ENCODE measurements around the gene SQOR. TPM values are rescaled to one million over a fixed set of nuclear protein-coding genes. Genes with fewer than 3 reads are reported as not detected.

SQOR gene
- total and polyA plus RNA-seq, 5 donors from 2014 or later: 47.3 to 160 (median 112) TPM

GRCh38 chr15:45631776-45632175 is 3.1 kb upstream of the SQOR start:
- H3K4me1 Mint-ChIP-seq: peaks cover 0 to 16% (median 9%) of the 10 kb centered on the region in 4 donors
- H3K4me3 Mint-ChIP-seq: peak overlapping the region in 1 of 4 donors; percentile 41
- no peak overlapping the region for H3K4me3 ChIP-seq (ENCODE audit: low read depth, low read length)
- DNase-seq: no peak
- H3K36me3 Mint-ChIP-seq: no peaks in the 10 kb centered on the region
- no peak overlapping the region for H3K27ac ChIP-seq (ENCODE audit: insufficient read depth, low read length, poor library complexity, severe bottlenecking)
- H3K9me3 ChIP-seq (ENCODE audit: control insufficient read depth in 2 of 2, low read length in 2 of 2): peaks cover under 1 to 6% of the 10 kb centered on the region in 2 experiments
- peaks cover 18% of the 10 kb centered on the region for H3K4me1 ChIP-seq (ENCODE audit: control insufficient read depth, insufficient read depth, low read length, poor library complexity, severe bottlenecking)
- H3K9me3 Mint-ChIP-seq: peaks cover 0 to 6% (median 5%) of the 10 kb centered on the region in 7 donors
- peak overlapping the region in 1 of 3 donors; percentile 21 for H3K27ac Mint-ChIP-seq
- H3K27me3 ChIP-seq (ENCODE audit: control insufficient read depth, insufficient read depth, low read length): no peaks in the 10 kb centered on the region
- ATAC-seq (ENCODE audit: low read depth in 2 of 2): no peak
- H3K36me3 ChIP-seq (ENCODE audit: control insufficient read depth, insufficient read depth, low read length): no peaks in the 10 kb centered on the region
- peaks cover 5% of the 10 kb centered on the region for H3K27me3 Mint-ChIP-seq

- Mint-ChIP-seq H3K27ac (peak overlapping the region; percentile 84 to 95 (median 91)), H3K9me3 (peaks cover 0 to 3% (median 0%) of the 10 kb centered on the region in 7 donors), H3K36me3 (peaks cover 14% of the 10 kb centered on the region), H3K4me1 (peaks cover 16 to 50% (median 33%) of the 10 kb centered on the region in 4 donors), H3K27me3 (peaks cover 5% of the 10 kb centered on the region), H3K4me3 (peak overlapping the region; percentile 88 to 99 (median 97))
- no peaks in the 10 kb centered on the region for H3K27me3 ChIP-seq (ENCODE audit: control insufficient read depth, insufficient read depth, low read length)
- H3K4me1 ChIP-seq (ENCODE audit: control insufficient read depth, insufficient read depth, low read length, poor library complexity, severe bottlenecking): peaks cover 41% of the 10 kb centered on the region
- H3K4me3 ChIP-seq (ENCODE audit: low read depth, low read length): peak overlapping the region; percentile 88
- ATAC-seq (ENCODE audit: low read depth in 2 of 2) (peak; percentile 53 to 59), DNase-seq (peak; percentile 46 to 75 (median 55))
- H3K9me3 ChIP-seq (ENCODE audit: control insufficient read depth in 2 of 2, low read length in 2 of 2): no peaks in the 10 kb centered on the region
- H3K36me3 ChIP-seq (ENCODE audit: control insufficient read depth, insufficient read depth, low read length): peaks cover 2% of the 10 kb centered on the region
- H3K27ac ChIP-seq (ENCODE audit: insufficient read depth, low read length, poor library complexity, severe bottlenecking): peak overlapping the region; percentile 73
Observed at GRCh38 chr15:45635191-45635638, 386 bp downstream of the SQOR start.

GRCh38 chr15:45635763-45636292 is 999 bp downstream of the SQOR start:
- Histone ChIP-seq H3K4me3 (ENCODE audit: low read depth, low read length) (peak overlapping the region; percentile 88), H3K27ac (ENCODE audit: insufficient read depth, low read length, poor library complexity, severe bottlenecking) (peak overlapping the region; percentile 73), H3K36me3 (ENCODE audit: control insufficient read depth, insufficient read depth, low read length) (peaks cover 7% of the 10 kb centered on the region), H3K4me1 (ENCODE audit: control insufficient read depth, insufficient read depth, low read length, poor library complexity, severe bottlenecking) (peaks cover 41% of the 10 kb centered on the region), H3K9me3 (ENCODE audit: control insufficient read depth in 2 of 2, low read length in 2 of 2) (no peaks in the 10 kb centered on the region), H3K27me3 (ENCODE audit: control insufficient read depth, insufficient read depth, low read length) (no peaks in the 10 kb centered on the region)
- DNase-seq: no peak
- Mint-ChIP-seq H3K27ac (peak overlapping the region; percentile 84 to 95 (median 91)), H3K9me3 (peaks cover 0 to 3% (median 0%) of the 10 kb centered on the region in 7 donors), H3K4me3 (peak overlapping the region; percentile 88 to 99 (median 97)), H3K36me3 (peaks cover 14% of the 10 kb centered on the region), H3K4me1 (peaks cover 18 to 53% (median 36%) of the 10 kb centered on the region in 4 donors), H3K27me3 (peaks cover 5% of the 10 kb centered on the region)
- ATAC-seq (ENCODE audit: low read depth in 2 of 2): no peak

DNA sequence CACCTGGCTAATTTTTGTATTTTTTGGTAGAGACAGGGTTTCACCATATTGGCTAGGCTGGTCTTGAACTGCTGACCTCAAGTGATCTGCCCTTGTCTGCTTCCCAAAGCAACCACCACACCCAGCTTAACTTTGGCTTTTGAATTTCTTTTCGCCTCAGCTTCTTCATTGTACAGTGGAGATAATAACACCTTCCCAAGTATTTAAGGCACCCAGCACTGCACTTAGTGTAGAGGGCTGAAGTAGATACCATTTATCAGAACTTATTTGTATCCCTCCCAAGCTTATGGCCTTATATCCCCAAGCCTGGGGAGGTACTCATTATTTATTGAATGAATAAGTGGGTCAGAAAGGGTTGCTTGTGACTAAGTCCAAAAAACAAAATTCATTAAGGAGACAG is 2.3 kb downstream of the SQOR start:
- H3K27me3 ChIP-seq (ENCODE audit: control insufficient read depth, insufficient read depth, low read length): no peaks in the 10 kb centered on the region
- peak overlapping the region; percentile 86 to 96 (median 88) for H3K27ac Mint-ChIP-seq
- peaks cover 0 to 3% (median 0%) of the 10 kb centered on the region in 7 donors for H3K9me3 Mint-ChIP-seq
- H3K9me3 ChIP-seq (ENCODE audit: control insufficient read depth in 2 of 2, low read length in 2 of 2): no peaks in the 10 kb centered on the region
- H3K4me3 ChIP-seq (ENCODE audit: low read depth, low read length): peak overlapping the region; percentile 89
- H3K36me3 ChIP-seq (ENCODE audit: control insufficient read depth, insufficient read depth, low read length): peaks cover 10% of the 10 kb centered on the region
- H3K27me3 Mint-ChIP-seq: peaks cover 5% of the 10 kb centered on the region
- ATAC-seq (ENCODE audit: low read depth in 2 of 2): no peak
- peaks cover 14% of the 10 kb centered on the region for H3K36me3 Mint-ChIP-seq
- H3K27ac ChIP-seq (ENCODE audit: insufficient read depth, low read length, poor library complexity, severe bottlenecking): peak overlapping the region; percentile 80
- peaks cover 29 to 65% (median 48%) of the 10 kb centered on the region in 4 donors for H3K4me1 Mint-ChIP-seq
- H3K4me1 ChIP-seq (ENCODE audit: control insufficient read depth, insufficient read depth, low read length, poor library complexity, severe bottlenecking): peaks cover 46% of the 10 kb centered on the region
- no peak for DNase-seq
- H3K4me3 Mint-ChIP-seq: peak overlapping the region; percentile 88 to 98 (median 92)

DNA sequence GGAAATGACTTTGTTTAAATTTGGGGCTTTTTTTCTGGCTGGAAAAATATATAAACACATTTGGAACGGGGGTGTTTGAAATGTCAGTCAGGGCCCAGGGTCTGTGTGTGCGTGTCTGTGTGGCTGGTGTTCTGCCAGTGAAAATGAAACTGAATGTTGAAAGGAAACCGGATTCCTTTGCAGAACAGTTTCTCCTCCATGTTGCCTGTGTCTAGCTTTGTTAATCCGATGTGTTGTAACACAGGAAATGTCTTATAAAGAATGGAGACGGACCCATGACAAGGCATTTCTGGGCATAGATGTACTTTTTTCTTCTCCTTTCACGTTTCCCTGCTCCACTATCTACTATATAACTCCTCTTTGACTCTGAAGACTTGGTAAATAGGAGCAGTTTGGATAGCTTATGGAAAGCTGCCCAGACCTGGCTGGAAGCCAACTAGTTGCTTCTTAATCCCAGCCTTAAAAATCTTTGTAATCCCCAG is 2.8 kb downstream of the SQOR start:
- no peaks in the 10 kb centered on the region for H3K9me3 Mint-ChIP-seq
- H3K36me3 Mint-ChIP-seq: peaks cover 17% of the 10 kb centered on the region
- no peaks in the 10 kb centered on the region for H3K27me3 ChIP-seq (ENCODE audit: control insufficient read depth, insufficient read depth, low read length)
- H3K4me3 Mint-ChIP-seq: peak overlapping the region; percentile 88 to 98 (median 92)
- peaks cover 46% of the 10 kb centered on the region for H3K4me1 ChIP-seq (ENCODE audit: control insufficient read depth, insufficient read depth, low read length, poor library complexity, severe bottlenecking)
- H3K36me3 ChIP-seq (ENCODE audit: control insufficient read depth, insufficient read depth, low read length): peaks cover 11% of the 10 kb centered on the region
- peak overlapping the region; percentile 80 for H3K27ac ChIP-seq (ENCODE audit: insufficient read depth, low read length, poor library complexity, severe bottlenecking)
- H3K4me1 Mint-ChIP-seq: peaks cover 33 to 67% (median 50%) of the 10 kb centered on the region in 4 donors
- ATAC-seq (ENCODE audit: low read depth in 2 of 2) (peak; percentile 71 to 72), DNase-seq (peak; percentile 9 to 91 (median 72))
- peak overlapping the region; percentile 86 to 96 (median 88) for H3K27ac Mint-ChIP-seq
- peaks cover 1% of the 10 kb centered on the region for H3K27me3 Mint-ChIP-seq
- no peaks in the 10 kb centered on the region for H3K9me3 ChIP-seq (ENCODE audit: control insufficient read depth in 2 of 2, low read length in 2 of 2)
- H3K4me3 ChIP-seq (ENCODE audit: low read depth, low read length): peak overlapping the region; percentile 89

DNA sequence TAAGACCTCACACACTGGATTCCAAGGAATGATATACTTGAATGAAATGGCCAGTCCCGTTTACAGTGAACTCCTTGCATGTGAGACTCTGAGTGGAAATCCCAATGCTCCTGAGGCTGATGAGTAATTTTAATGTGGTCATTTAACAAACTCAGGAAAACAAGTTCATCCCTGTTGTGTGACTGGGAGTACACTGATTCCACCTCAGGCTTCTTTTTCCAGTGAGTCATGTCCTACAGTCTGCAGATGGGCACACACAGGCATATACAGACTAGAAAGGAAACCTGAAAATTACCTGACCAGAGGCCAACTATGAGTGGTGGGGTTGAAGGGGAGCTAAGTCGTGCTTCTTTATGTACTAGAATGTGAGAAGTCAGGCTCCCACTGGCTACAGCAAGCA is 5.8 kb downstream of the SQOR start:
- no peaks in the 10 kb centered on the region for H3K27me3 Mint-ChIP-seq
- peaks cover 29% of the 10 kb centered on the region for H3K36me3 Mint-ChIP-seq
- no peak for DNase-seq

GRCh38 chr15:45641374-45641781 is 6.5 kb downstream of the SQOR start:
- DNase-seq (no peak), ATAC-seq (ENCODE audit: low read depth in 2 of 2) (no peak)
- no peaks in the 10 kb centered on the region for H3K27me3 ChIP-seq (ENCODE audit: control insufficient read depth, insufficient read depth, low read length)
- no peak overlapping the region for H3K27ac ChIP-seq (ENCODE audit: insufficient read depth, low read length, poor library complexity, severe bottlenecking)
- no peaks in the 10 kb centered on the region for H3K9me3 ChIP-seq (ENCODE audit: control insufficient read depth in 2 of 2, low read length in 2 of 2)
- Mint-ChIP-seq H3K27me3 (no peaks in the 10 kb centered on the region), H3K9me3 (no peaks in the 10 kb centered on the region), H3K27ac (no peak overlapping the region), H3K4me3 (peak overlapping the region in 1 of 4 donors; percentile 88), H3K36me3 (peaks cover 32% of the 10 kb centered on the region), H3K4me1 (peaks cover 55 to 88% (median 74%) of the 10 kb centered on the region in 4 donors)
- peaks cover 48% of the 10 kb centered on the region for H3K4me1 ChIP-seq (ENCODE audit: control insufficient read depth, insufficient read depth, low read length, poor library complexity, severe bottlenecking)
- no peak overlapping the region for H3K4me3 ChIP-seq (ENCODE audit: low read depth, low read length)
- peaks cover 11% of the 10 kb centered on the region for H3K36me3 ChIP-seq (ENCODE audit: control insufficient read depth, insufficient read depth, low read length)

More for the DNA sequence above, 5.8 kb downstream of the SQOR start:
- Histone ChIP-seq H3K27me3 (ENCODE audit: control insufficient read depth, insufficient read depth, low read length) (no peaks in the 10 kb centered on the region), H3K4me1 (ENCODE audit: control insufficient read depth, insufficient read depth, low read length, poor library complexity, severe bottlenecking) (peaks cover 48% of the 10 kb centered on the region), H3K9me3 (ENCODE audit: control insufficient read depth in 2 of 2, low read length in 2 of 2) (no peaks in the 10 kb centered on the region), H3K27ac (ENCODE audit: insufficient read depth, low read length, poor library complexity, severe bottlenecking) (no peak overlapping the region), H3K4me3 (ENCODE audit: low read depth, low read length) (no peak overlapping the region), H3K36me3 (ENCODE audit: control insufficient read depth, insufficient read depth, low read length) (peaks cover 11% of the 10 kb centered on the region)
- Mint-ChIP-seq H3K27ac (no peak overlapping the region), H3K9me3 (no peaks in the 10 kb centered on the region), H3K4me3 (no peak overlapping the region), H3K4me1 (peaks cover 53 to 86% (median 69%) of the 10 kb centered on the region in 4 donors)
- ATAC-seq (ENCODE audit: low read depth in 2 of 2): no peak

Measured in CD4-positive, CD25-positive, alpha-beta regulatory T cell (primary cell).